ENCODE results near the gene PPP6R1.

The PPP6R1 gene

DNA sequence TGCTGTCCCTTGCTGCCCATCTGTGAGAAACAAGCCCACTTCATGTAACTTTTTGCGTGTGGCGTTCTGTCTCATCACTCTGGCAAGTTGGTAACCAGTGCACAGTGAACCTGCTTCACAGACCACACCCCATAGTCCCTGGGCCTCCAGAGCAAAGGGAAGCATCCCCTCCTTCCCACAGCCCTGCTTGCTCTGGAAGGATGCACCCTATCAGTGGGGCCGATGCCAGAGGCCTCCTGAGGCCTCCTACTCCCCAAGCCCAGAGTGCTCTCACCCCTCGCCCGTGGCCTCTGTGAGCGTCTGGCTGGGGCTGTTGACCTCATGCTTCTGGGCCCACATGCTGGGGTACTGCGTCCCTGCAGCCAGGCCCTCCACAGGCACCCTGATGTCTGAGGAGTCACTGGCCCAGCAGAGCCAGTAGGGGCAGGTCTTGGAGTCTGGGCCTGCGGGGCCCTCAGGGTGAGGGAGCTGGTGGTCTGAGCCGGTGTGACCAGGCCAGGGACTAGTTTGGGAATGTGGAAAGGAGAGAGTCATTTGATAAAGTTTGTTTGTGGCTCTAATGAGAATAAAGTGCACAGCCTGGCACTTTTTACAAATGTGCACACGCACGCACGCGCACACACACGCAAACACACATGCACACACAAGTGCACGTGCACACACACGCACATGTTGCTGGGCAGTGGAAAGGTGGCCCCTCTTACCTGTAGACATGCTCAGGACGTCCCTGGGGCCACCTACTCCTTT, 35.4 kb downstream of the PPP6R1 start:
- no peak for DNase-seq

DNA sequence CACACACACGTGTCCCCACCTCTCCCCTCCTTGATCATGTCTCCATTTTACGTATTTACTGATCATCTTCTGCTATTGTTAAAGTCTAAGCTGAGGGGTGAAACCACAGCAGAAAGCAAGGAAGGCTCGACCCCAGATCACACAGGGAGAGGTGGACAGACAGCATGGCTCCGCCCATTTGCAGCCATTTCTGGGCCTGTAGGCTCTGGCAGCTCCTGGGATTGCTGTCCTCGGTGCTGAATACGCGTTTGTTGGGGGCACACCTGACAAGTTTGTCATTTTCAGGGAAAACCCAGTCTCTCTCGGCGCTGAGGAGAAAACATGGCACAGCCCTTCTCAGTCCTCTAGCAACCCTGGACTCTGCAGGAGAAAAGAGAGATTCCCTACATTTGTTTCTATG, 38.3 kb downstream of the PPP6R1 start:
- no peak for DNase-seq

DNA sequence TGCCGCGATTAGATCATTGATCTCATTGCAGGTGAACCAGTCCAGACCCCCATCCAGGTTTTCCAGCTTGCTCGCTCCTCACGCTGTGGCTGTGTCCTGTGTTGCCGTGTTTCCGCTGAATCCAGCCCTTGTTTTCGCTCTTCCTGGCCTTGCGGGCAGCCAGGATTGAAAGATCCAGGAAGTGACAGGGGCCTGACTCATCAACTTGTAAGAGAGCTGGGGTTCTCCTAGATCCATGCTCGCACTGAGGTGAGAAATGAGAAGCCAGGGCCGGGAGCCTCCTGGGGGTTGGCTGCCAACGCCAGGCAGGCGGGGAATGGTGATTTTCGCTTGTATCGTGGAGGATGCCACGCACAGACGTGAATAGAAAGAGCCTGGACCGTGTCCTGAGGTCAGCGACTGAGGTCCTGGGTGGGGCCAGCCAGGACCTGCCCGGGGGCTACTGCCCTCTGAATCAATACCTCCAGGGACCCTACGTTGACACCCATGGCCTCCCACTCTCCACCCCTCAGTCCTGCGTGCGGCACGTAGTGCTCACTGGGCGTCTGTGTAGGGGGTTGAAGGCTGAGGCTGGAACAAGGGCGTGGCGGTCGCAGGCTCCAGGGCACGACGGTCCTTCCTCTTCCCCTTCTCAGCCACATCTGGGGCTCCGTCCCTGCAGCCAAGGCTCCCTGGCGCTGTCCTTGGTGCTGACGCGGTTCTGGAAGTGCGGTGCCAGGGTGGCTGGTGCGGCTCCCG, 42.2 kb downstream of the PPP6R1 start:
- DNase-seq: peak; percentile 99

DNA sequence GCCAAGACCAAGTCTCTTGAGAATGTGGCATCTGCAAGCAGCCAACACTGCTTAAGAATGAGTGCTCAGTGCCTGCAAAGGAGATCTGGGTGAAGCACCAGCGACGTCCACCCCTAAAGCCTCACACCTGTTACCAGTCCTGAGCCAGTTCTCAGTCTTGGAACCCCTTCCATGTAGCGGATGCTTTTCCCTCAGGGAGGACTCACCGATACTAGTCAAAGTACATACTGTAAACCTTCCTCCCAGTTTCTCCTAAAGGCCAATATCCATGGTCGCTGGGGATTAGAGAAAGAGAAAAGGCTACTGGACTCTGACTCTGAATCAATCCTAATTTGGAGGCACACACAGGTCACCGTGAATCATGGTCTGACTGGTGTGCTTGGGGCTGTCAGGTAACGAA, 45.3 kb downstream of the PPP6R1 start:
- no peak for DNase-seq

DNA sequence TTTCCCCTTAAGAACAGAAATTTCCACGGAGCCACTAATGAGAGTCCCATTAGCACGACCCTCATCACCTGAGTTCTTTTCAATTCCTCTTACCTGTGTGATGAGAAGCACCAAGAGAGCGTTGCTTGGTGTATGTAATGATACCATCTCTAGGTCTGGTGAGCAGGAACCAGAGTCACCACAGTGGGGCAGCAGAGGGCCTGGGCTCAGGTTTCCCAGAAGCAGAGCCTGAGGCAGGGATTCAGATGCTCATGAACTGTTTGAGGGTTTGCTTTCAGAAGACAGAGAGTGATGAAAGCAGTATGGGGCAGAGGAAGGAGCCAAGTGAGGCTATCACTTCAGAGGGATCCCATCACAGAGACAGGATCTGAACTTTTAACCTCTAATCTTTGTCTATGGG, 46.4 kb downstream of the PPP6R1 start:
- DNase-seq: peak; percentile 66

DNA sequence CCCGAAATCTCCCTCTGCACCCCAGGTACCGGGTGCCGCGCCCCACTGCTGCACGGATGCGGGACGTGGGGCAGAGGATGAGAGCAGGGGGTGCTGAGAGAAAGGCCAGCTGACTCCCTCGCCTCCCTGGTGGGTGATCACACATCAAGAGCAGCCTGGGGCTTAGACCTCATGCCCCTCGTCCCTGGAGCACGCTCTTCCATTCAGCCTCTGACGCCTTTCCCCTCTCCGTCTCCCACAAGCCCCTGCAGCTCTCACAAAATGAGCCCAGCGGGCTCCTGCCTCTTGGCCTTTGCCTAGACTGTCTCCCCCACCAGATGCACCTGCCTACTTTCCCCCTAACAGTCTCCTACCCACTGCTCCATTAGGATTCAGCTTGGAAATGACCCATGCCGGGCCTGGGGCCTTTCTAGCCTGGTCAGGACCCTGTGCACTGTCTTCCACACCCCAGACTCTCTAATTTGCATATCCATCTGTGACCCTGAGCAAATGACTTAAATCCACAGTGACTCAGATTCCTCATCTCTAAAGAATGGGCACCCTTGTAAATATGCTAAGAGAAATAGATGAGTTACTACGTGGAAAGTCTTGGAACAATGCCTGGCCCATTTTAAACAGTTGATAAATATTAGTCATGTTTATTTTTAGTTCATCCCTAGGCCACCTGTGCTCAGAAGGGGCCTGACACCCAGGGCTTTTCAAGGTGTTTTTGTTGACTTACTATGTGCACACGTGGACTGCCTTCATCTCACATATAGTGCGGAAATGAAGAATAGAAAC, 48.9 kb downstream of the PPP6R1 start:
- peak; percentile 27 for DNase-seq

DNA sequence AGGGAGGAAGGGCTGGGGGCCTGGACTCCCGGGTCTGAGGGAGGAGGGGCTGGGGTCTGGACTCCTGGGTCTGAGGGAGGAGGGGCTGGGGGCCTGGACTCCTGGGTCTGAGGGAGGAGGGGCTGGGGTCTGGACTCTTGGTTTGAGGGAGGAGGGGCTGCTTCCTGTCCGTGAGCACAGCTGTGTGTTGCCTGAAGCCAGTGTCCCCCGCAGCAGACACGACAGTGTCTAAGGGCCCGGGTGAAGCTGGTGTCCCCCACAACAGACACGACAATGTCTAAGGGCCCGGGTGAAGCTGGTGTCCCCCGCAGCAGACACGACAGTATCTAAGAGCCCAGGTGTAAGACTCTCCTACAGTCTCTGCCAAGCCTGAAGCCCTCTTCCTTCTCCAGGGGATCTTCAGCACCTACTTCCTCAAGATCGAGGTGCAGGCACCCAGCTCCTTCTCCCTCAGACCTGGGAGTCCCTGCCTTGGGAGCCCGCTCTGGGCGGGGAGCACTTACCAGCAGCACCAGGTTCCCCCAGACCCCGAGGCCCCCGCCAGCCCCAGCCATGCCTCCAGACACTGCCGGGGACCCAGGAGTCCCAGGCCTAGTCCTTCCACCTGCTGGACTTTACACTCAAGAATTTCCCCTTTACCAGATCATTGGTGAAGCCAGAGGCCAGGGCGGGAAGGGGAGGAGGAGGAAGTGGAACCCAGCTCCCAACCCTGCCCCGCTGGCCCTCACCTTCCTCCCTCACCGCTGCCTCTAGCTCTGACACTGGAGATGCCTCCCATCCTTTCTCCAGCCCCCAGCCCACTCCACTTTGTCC, 49.7 kb downstream of the PPP6R1 start, which contains the start of gene PTPRH:
PTPRH (minus strand) TSS at position 622 of the 813 bp plus-strand sequence; CDS start at position 554, 68 bp downstream.
- DNase-seq: peak; percentile 16

DNA sequence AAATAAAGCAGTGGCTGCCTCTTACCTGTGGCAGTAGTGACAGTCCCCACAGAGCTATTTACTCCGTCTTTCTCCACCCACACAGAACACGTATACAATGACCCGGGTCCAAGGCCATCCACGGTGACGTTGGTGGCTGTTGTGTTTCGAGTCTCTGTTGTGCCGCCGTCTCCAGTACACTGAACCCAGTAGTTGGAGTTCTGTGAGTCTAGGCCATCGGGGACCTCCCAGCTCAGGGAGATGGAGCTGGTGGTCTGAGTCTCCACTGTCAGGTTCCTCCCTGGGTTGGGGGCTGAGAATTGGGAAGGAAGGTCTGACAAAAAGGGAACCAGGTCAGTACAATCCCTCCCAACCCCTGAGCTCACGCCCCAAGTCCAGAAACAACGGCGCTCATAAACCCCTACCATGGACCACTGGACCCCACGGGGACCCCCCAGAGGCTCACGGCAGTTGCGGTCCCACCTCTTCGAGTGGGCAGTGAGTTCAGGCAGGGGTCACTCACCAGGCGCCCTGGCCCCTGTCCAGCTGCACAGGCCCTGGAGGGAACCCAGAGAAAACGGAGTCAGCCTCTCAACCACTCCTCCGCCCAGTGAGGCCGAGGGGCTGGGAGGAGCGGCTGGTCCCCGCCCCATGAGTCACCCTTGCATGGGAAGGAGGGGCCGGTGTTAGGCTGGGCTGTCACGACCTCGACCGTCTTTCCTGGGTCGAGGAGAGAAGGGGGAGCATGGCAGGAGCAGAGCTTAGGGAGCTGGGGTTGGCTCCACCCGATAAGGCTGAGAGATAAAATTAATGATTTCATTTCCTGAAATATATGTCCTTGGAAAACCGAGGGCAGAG, 51.9 kb downstream of the PPP6R1 start:
- DNase-seq: peak; percentile 97

DNA sequence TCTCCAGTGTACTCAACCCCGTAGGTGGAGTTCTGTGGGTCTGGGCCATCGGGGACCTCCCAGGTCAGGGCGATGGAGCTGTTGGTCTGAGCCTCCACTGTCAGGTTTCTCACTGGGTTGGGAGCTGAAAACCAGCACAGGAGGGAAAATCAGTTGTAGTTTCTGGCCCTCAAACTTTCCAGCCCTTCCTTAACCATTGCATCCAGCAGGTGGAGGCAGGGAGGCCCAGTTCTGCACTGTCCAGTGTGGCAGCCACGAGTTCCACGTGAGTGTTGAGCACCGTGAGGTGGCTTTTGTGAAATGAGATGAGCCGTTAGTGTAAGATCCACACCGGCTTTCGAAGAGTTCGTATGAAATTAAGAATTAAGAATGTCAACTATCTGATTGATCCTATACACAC, 56.6 kb downstream of the PPP6R1 start:
- peak; percentile 20 for DNase-seq

DNA sequence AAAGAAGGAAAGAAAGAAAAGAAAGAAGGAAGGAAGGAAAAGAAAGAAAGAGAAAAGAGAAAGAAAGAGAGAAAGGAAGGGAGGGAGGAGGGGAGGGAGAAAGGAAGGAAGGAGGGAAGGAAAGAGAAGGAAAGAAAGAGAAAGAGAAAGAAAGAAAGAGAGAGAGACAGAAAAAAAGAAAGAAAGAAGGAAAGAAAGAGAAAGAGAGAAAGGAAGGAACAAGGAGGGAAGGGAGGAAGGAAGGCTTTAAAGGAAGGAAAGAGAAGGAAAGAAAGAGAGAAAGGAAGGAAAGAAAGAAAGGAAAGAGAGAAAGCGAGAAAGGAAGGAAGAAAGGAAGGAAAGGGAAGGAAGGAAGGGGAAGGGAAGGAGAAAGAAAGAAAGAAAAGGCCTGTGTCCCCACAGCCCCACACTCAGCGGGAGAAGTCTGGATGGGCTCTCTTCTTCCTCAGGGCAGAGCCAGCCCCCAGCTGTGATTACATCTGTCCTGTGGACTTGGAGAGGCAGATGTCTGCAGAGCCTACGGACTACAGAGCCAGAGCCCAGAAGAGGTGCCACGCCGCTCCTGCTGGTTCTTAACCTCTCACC, 59.1 kb downstream of the PPP6R1 start:
- DNase-seq: no peak

DNA sequence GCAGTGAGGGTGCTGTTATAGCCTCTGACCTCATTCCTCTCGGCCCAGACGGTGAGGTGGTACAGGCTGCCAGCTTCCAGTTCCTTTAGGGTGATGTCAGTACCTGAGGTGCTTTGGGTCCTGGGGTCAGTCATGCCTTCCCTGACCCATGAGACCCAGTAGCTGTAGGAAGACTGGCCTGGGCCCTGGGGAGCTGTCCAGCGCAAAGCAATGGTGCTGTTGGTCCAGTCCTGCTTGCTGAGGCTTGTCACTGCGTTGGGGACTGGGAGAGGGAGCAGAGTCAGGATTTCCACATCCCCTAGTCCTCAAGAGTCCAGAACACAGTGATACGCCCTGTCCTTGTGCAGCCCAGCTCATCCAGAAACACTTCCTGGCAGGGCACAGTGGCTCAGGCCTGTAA, 60.2 kb downstream of the PPP6R1 start:
- DNase-seq: no peak

DNA sequence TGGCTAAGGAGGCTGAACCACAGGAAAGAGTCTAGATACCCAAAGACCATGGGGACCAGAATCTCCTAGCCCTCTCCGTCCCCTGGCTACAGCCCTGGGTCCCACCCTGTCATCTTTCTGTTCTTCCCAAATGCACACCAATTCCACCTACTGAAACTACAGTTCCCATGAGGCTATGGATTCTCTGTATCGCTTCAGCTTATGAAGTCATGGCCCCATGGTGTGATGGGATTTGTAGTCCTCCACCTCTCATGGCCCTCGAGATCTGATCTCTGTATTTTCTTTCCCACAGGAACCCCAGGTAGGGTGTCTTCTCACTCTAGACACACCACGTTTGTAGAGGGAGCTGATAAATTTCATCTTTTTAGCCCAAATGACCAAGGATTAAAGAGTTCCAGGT, 61.3 kb downstream of the PPP6R1 start:
- peak; percentile 38 for DNase-seq

DNA sequence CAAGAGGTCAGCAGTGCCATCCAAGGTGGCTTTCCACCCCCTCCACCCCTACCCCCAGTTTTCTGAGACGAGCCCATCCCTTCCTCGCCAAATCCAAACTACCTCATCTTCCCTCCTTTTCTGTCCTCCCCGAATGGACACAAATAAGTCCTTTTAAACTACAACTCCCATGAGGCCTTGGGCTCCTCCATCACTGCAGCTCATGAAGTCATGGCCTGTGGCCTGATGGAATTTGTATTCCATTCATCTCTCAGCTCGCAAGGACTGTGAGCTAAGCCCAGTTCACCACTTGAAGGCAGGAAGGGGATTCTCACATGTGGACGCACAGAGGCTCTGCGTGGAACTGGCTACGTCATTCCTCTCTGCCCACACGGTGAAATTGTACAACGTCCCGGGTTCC, 62.0 kb downstream of the PPP6R1 start:
- no peak for DNase-seq

DNA sequence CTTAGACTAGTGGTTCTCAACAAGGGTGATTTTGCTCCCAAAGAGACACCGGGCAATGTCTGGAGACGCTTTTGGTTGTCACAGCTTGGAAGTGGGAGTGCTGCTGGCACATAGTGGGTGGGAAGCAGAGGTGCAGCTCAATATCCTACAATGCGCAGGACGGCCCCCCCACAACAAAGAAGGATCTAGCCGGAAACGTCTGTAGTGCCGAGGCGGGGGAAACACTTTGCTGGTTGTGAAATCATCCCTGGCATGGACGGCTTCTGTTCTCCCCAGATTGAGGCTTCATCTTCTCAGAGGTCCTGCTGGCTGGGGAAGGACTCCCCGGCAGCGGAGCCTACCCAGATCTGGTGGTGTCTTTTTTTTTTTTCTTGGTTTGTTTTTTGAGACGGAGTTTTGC, 65.3 kb downstream of the PPP6R1 start:
- no peak for DNase-seq

DNA sequence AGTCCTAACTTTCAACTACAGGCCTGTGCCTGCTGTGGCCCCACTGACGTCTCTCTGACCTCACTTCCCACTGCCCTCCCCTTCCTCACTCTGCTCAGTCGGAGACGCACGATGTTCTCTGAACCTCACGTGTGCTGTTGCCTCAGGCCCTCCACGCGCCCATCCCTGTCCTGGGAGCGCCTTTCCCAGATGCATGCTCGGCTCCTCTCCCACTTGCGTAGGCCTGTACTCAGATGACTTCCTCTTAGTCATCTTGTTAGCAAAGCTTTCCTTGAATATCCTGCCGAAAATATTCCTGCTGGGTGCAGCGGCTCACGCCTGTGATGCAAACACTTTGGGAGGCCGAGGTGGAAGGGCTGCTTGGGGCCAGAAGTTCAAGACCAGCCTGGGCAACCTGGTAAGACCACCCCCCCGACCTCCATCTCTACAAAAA, 69.4 kb downstream of the PPP6R1 start:
- DNase-seq: no peak

DNA sequence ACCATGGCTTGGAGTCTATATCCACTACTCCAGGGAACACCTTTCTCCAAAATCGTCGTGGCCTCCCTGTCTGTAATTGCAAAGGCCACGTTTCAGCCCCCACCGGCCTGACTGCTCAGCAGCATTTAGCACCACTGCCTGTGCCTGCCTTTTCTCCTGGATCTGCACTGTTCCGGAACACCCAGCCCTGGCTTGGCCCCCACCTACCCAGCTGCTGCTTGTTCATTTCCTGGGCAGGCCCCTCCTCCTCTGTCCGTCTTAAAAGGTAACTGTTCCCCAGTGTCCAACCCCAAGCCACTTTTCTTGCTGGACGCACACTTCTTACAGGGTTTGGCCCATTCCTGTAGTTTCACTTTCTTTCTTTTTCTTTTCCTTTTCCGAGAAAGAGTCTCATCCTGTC, 70.2 kb downstream of the PPP6R1 start:
- DNase-seq: peak; percentile 72

DNA sequence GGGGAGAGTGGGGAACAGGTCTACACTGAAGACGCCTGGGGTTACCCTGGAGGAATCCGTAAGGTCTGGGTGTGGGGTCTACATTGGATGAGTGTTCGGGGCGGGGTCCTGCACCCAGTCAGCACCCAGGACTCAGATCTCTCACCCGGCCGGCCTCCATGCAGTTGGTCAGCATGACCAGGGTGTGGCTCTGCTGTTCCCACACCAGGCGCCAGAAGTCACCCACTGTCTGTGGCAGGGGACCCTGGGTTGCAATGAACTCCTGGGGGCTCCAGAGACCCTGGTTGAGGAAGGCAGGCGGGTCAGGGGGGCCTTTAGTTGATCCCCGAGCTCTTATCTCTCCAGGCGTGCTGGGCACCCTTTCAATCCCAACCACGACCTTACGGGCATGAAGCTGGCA, 72.7 kb downstream of the PPP6R1 start:
- DNase-seq: no peak

DNA sequence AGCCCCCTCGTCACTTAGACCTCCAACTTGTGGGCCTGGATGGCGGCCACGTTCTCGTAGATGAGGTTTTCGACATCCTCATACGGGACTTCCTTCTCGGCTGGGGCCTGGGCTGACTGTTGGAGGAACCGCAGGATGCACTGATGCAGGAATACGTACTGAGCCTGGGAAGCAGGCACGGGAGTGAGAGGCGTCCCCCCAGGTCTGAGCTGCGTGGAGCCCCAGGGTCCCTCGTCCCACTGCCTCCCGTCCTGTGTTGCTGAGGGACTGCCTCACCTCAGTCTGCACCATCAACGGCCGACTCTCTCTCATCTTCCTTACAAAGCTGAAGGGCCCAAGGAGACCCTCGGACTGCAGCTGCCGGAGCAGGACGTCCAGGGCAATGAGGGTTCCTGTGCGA, 77.1 kb downstream of the PPP6R1 start:
- no peak for DNase-seq

All from OCI-M1 (cell line).